Right cardiac atrium (tissue), 5 donors: ENCODE measurements around the gene GALNTL6. TPM values are rescaled to one million over a fixed set of nuclear protein-coding genes. Genes with fewer than 3 reads are reported as not detected.

ENCODE experiments used
- ATAC-seq, 2 donors: fragments of 200-7000 bp; cut with Tn5 transposase; one replicate each; pipeline versions ENCODE4 v1.8.0 to v1.9.1; 2020; ENCODE audit warnings: moderate library complexity in 2 of 2, mild to moderate bottlenecking in 1 of 2
- DNase-seq, 3 donors: peaks; one replicate each; pipeline ENCODE4 v3.0.0-alpha.2; 2020
- H3K27ac ChIP-seq: one replicate; pipeline ENCODE4 v1.5.1; 2013; ENCODE audit warnings: mild to moderate bottlenecking, low read length, control low read depth, moderate library complexity
- H3K27me3 ChIP-seq: one replicate; pipeline ENCODE4 v1.6.1; 2013; ENCODE audit not compliant: control insufficient read depth, insufficient read depth
- H3K4me1 ChIP-seq: one replicate; pipeline ENCODE4 v1.6.1; 2013; ENCODE audit warnings: low read length; ENCODE audit not compliant: control insufficient read depth, insufficient read depth
- H3K4me3 ChIP-seq: one replicate; pipeline ENCODE4 v1.5.1; 2013; ENCODE audit warnings: low read length, control low read depth
- H3K9me3 ChIP-seq: one replicate; pipeline ENCODE4 v1.6.1; 2013; ENCODE audit warnings: low read length; ENCODE audit not compliant: control insufficient read depth
- WGBS: extraction: QIAGEN DNeasy Blood & Tissue Kit; methylation state at CpG from one replicate; pipeline ENCODE4 v1.1.7; 2013; 5-methylcytosine and 5-hydroxymethylcytosine counted together
- intact Hi-C, 4 donors: fragments of 100-400 bp; cut with DNase I; formaldehyde crosslinking; loops; one replicate each; pipeline versions ENCODE4 v1.11.0 to v1.14.0; 2022 to 2023
- polyA plus RNA-seq: library from polyadenylated mRNA; stranded (reverse); fragments of 200-250 nt; gene quantifications from one replicate; pipeline ENCODE4 v1.2.3, GENCODE V29; 2013
- total RNA-seq, 4 donors: library from RNA; stranded (reverse); fragmentation: NEBNext Ultra II Directional; extraction: Animal tissue kit (Norgen Biotek cat#: 25700); gene quantifications; one replicate each; pipeline ENCODE4 v1.2.1, GENCODE V29; 2021
- donor health status: healthy with polysubstance abuse.
- donor health status: DM: no; HTN: yes; CAD: no.
- donor health status: DM: no; HTN: no; CAD: no.
- donor health status: DM: no; HTN: yes; CAD: no; lungs with severe emphysema.
- donor health status: DM: yes; HTN: yes; CAD: no.

GALNTL6 gene
- total and polyA plus RNA-seq, 5 donors: not detected

- Histone ChIP-seq H3K9me3 (no peaks in the 10 kb centered on the region), H3K27me3 (no peaks in the 10 kb centered on the region), H3K4me3 (no peak overlapping the region), H3K27ac (no peak overlapping the region), H3K4me1 (no peaks in the 10 kb centered on the region)
- WGBS: 37% methylated on average over 7 of the region's 7 CpGs
- ATAC-seq: no peak
- intact Hi-C loops: no loop called here
- no peak for DNase-seq
Measured at GRCh38 chr4:172809319-172809718, 996.1 kb downstream of the GALNTL6 start.

DNA sequence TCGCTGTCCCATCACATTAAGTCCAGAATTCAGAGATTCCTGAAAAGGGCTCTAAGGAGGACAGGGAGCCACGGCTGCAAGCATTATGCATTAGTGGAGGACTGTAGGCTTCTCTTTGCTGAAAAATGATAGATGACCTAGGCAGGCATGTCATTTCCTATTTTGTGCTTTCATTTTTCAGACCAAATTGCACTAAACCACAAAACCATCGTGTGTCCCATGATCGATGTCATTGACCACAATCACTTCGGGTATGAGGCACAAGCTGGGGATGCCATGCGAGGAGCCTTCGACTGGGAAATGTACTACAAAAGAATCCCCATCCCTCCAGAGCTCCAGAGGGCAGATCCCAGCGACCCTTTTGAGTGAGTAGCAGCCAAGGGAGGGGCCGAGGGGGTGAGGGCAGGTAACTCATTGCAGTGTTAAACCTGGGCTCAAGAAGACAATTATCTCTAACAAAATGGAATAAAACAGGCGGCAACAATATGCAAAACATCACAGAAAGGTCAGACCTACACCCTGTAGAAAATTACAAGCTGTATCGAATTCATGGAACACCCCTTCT lies 1000.2 kb downstream of the GALNTL6 start:
- no peak overlapping the region for H3K4me3 ChIP-seq
- 71% methylated on average over 11 of the region's 11 CpGs for WGBS
- no peaks in the 10 kb centered on the region for H3K4me1 ChIP-seq
- H3K9me3 ChIP-seq: no peaks in the 10 kb centered on the region
- intact Hi-C loops: no loop called here
- H3K27me3 ChIP-seq: no peaks in the 10 kb centered on the region
- H3K27ac ChIP-seq: no peak overlapping the region
- no peak for ATAC-seq
- no peak for DNase-seq

- WGBS: 75% methylated on average over 8 of the region's 8 CpGs
- H3K27me3 ChIP-seq: no peaks in the 10 kb centered on the region
- H3K9me3 ChIP-seq: no peaks in the 10 kb centered on the region
- H3K4me1 ChIP-seq: no peaks in the 10 kb centered on the region
- no peak overlapping the region for H3K4me3 ChIP-seq
- no peak for DNase-seq
- no peak overlapping the region for H3K27ac ChIP-seq
- intact Hi-C loops: no loop called here
- no peak for ATAC-seq
Measured at GRCh38 chr4:172815499-172816164, 1002.4 kb downstream of the GALNTL6 start.

GRCh38 chr4:172818901-172819300 lies 1005.7 kb downstream of the GALNTL6 start:
- intact Hi-C loops: no loop called here
- ATAC-seq (no peak), DNase-seq (no peak)
- no peak overlapping the region for H3K27ac ChIP-seq
- no peaks in the 10 kb centered on the region for H3K9me3 ChIP-seq
- 77% methylated on average over 1 of the region's 1 CpG for WGBS
- no peaks in the 10 kb centered on the region for H3K27me3 ChIP-seq
- no peak overlapping the region for H3K4me3 ChIP-seq
- H3K4me1 ChIP-seq: no peaks in the 10 kb centered on the region

- Histone ChIP-seq H3K4me1 (no peaks in the 10 kb centered on the region), H3K27ac (no peak overlapping the region), H3K27me3 (no peaks in the 10 kb centered on the region), H3K4me3 (no peak overlapping the region), H3K9me3 (no peaks in the 10 kb centered on the region)
- WGBS: 28% methylated on average over 1 of the region's 1 CpG
- no peak for DNase-seq
- intact Hi-C loops: no loop called here
- no peak for ATAC-seq
Measured at GRCh38 chr4:172819353-172819752, 1006.1 kb downstream of the GALNTL6 start.

GRCh38 chr4:172822331-172822730 lies 1009.1 kb downstream of the GALNTL6 start:
- H3K9me3 ChIP-seq: no peaks in the 10 kb centered on the region
- no peak for DNase-seq
- H3K27me3 ChIP-seq: no peaks in the 10 kb centered on the region
- H3K4me3 ChIP-seq: no peak overlapping the region
- WGBS: 93% methylated on average over 3 of the region's 3 CpGs
- no peaks in the 10 kb centered on the region for H3K4me1 ChIP-seq
- H3K27ac ChIP-seq: no peak overlapping the region
- intact Hi-C loops: no loop called here
- no peak for ATAC-seq

GRCh38 chr4:172826346-172826745 lies 1013.1 kb downstream of the GALNTL6 start:
- no peak for ATAC-seq

DNA sequence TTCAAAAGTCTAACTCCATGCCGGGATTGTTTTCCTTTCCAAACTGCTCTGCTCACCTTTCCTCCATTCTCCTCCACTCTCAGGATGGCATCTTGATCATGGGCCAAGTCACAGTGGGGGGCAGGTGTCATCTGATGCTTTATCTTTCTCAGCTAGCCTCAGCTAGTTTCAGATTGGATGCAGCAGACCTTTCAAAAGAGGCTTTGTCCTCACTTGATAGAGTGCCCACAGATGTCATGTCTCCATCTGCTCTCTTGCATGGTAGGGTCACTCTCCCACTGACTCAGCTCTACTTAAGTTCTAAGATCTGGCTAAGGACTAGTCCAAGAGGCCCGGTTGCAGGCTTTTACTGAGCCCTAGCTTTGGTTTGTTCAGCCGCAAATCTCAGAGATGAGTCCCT lies 1013.7 kb downstream of the GALNTL6 start:
- no peaks in the 10 kb centered on the region for H3K9me3 ChIP-seq
- intact Hi-C loops: no loop called here
- WGBS: 81% methylated on average over 3 of the region's 3 CpGs
- no peaks in the 10 kb centered on the region for H3K4me1 ChIP-seq
- H3K27me3 ChIP-seq: no peaks in the 10 kb centered on the region
- no peak overlapping the region for H3K27ac ChIP-seq
- no peak overlapping the region for H3K4me3 ChIP-seq
- ATAC-seq (no peak), DNase-seq (no peak)

More at GRCh38 chr4:172826346-172826745, 1013.1 kb downstream of the GALNTL6 start:
- Histone ChIP-seq H3K27me3 (no peaks in the 10 kb centered on the region), H3K4me3 (no peak overlapping the region), H3K27ac (no peak overlapping the region), H3K4me1 (no peaks in the 10 kb centered on the region), H3K9me3 (no peaks in the 10 kb centered on the region)
- WGBS: 74% methylated on average over 5 of the region's 5 CpGs
- intact Hi-C loops: no loop called here
- DNase-seq: no peak

GRCh38 chr4:172830295-172830764 lies 1017.1 kb downstream of the GALNTL6 start:
- intact Hi-C loops: no loop called here
- H3K4me3 ChIP-seq: no peak overlapping the region
- no peak overlapping the region for H3K27ac ChIP-seq
- no peaks in the 10 kb centered on the region for H3K9me3 ChIP-seq
- 9% methylated on average over 5 of the region's 5 CpGs for WGBS
- H3K4me1 ChIP-seq: no peaks in the 10 kb centered on the region
- no peak for DNase-seq
- ATAC-seq: no peak
- no peaks in the 10 kb centered on the region for H3K27me3 ChIP-seq

- no peaks in the 10 kb centered on the region for H3K9me3 ChIP-seq
- intact Hi-C loops: no loop called here
- H3K4me3 ChIP-seq: no peak overlapping the region
- no peaks in the 10 kb centered on the region for H3K27me3 ChIP-seq
- DNase-seq (no peak), ATAC-seq (no peak)
- H3K27ac ChIP-seq: no peak overlapping the region
- no peaks in the 10 kb centered on the region for H3K4me1 ChIP-seq
- 79% methylated on average over 3 of the region's 3 CpGs for WGBS
Measured at GRCh38 chr4:172836661-172837060, 1023.5 kb downstream of the GALNTL6 start.

DNA sequence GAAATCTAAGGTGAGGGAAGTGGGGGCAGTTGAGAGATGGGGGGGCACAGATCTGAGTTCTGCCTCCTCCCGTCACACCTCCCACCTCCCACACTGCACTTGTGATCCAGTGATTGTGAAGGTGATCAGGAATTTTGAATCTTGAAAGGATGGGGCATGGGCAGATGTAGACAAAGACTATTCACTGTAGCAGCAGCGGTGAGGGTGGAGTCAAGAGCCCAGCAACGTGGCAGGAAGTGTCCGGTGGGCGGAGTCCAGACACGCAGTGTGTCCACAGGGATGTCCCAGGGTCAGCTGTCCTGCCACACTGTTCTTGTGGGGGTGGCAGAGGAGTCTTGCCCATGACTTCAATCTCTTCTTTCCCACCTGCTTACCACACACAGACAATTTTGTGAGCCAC lies 1024.9 kb downstream of the GALNTL6 start:
- H3K27me3 ChIP-seq: no peaks in the 10 kb centered on the region
- no peak overlapping the region for H3K27ac ChIP-seq
- H3K9me3 ChIP-seq: no peaks in the 10 kb centered on the region
- no peaks in the 10 kb centered on the region for H3K4me1 ChIP-seq
- WGBS: 74% methylated on average over 6 of the region's 6 CpGs
- H3K4me3 ChIP-seq: no peak overlapping the region
- ATAC-seq (no peak), DNase-seq (no peak)
- intact Hi-C loops: no loop called here
